PFSK-1 (cell line): ENCODE data around the gene WDR76.

Source experiments
- POLR2AphosphoS5 ChIP-seq: IDR thresholded peaks from 2 replicates; pipeline ENCODE4 v1.6.1; 2012; ENCODE audit warnings: low read depth, mild to moderate bottlenecking, control low read depth, low read length, moderate library complexity
- REST ChIP-seq, 2 experiments: IDR thresholded peaks; 2 replicates each; pipeline versions ENCODE4 v1.6.1 to v1.8.0; 2011 to 2012; ENCODE audit warnings: low read depth in 2 of 2, low read length in 2 of 2, control low read depth in 1 of 2, inconsistent platforms in 1 of 2, mild to moderate bottlenecking in 1 of 2, moderate library complexity in 1 of 2; ENCODE audit not compliant: insufficient read depth in 1 of 2
- SIN3A ChIP-seq: IDR thresholded peaks from 2 replicates; pipeline ENCODE4 v1.6.1; 2012; ENCODE audit warnings: mild to moderate bottlenecking, low read length, moderate library complexity, borderline replicate concordance; ENCODE audit not compliant: insufficient read depth
- TAF1 ChIP-seq: IDR thresholded peaks from 2 replicates; pipeline ENCODE4 v1.6.1; 2012; ENCODE audit warnings: low read length, control low read depth, borderline replicate concordance; ENCODE audit not compliant: insufficient read depth

GRCh38 chr15:43886558-43886957 lies 59.8 kb downstream of the WDR76 start:
- TF ChIP-seq SIN3A (no peak), POLR2AphosphoS5 (no peak), REST (IDR thresholded peaks at IDR 0.05; ENCODE audit: insufficient read depth in 1 of 2, low read depth in 2 of 2, low read length in 2 of 2) (no peak), TAF1 (no peak)
